ENCODE measurements around the gene MPRIP. TPM values are rescaled to one million over a fixed set of nuclear protein-coding genes. Genes with fewer than 3 reads are reported as not detected.

The MPRIP gene
- total and polyA plus RNA-seq, 2 donors (not counting 3 experiments of a cell fraction or from before 2014, with no cell fraction given), result 94.6 to 246 TPM

DNA sequence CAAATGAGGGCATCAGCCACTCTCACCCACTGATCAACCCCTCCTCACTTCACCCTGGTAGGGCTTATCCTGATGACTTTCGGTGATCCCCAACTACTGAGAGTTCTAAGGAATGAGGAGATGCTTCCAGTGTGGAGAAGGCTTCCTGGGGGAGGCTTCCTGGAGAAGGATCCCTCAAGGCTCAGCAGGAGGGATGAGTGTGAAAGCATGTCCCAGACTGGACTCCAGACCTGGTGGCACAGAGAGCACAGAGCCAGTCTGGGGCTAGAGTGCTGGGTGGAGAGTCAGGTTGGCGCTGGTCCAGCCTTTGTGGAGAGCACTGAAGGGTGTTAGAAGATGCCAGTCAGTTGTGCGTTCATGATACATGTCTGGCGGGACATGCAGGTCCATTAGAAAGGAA, 110.1 kb downstream of the MPRIP start:
- Histone ChIP-seq H3K36me3 (ENCODE audit: control insufficient read depth in 2 of 2, extremely low read depth in 1 of 2, insufficient read depth in 2 of 2, low read length in 2 of 2) (peaks cover 27 to 48% of the 10 kb centered on the region in 2 experiments), H3K9me3 (replicated peaks; ENCODE audit: control insufficient read depth, insufficient read depth, low read length) (no peaks in the 10 kb centered on the region), H2AFZ (ENCODE audit: low read depth, low read length) (no peak overlapping the region), H3K9me1 (replicated peaks; ENCODE audit: control insufficient read depth, extremely low read depth, insufficient read depth, low read length) (no peaks in the 10 kb centered on the region), H3K9ac (replicated peaks; ENCODE audit: extremely low read depth, insufficient read depth, low read length) (peak overlapping the region; percentile 26), H3K27me3 (ENCODE audit: control insufficient read depth in 2 of 2, insufficient read depth in 2 of 2, low read length in 2 of 2) (no peaks in the 10 kb centered on the region), H3K79me2 (ENCODE audit: control insufficient read depth, insufficient read depth, low read length) (peaks cover 3% of the 10 kb centered on the region), H3K4me3 (replicated peaks in 1 of 3; ENCODE audit: insufficient read depth in 1 of 3, low read depth in 1 of 3, low read length in 3 of 3) (no peak overlapping the region), H3K4me1 (ENCODE audit: control insufficient read depth, extremely low read depth, insufficient read depth, low read length) (peaks cover 24% of the 10 kb centered on the region), H4K20me1 (replicated peaks; ENCODE audit: control insufficient read depth, extremely low read depth, insufficient read depth, low read length) (no peaks in the 10 kb centered on the region), H3K4me2 (ENCODE audit: insufficient read depth, low read length) (peak overlapping the region; percentile 5), H3K27ac (ENCODE audit: insufficient read depth, low read depth, low read length) (peak overlapping the region; percentile 80)
- BruUV-seq (replicated peaks), result no TSS peak
- no peak for FAIRE-seq
- dilution Hi-C loops (cut with MboI; ENCODE audit: extremely low pct_ligation_motif_present, low sequenced_read_pairs) (no loop called here), intact Hi-C loops (cut with micrococcal nuclease) (loop anchor here (1.0 kb wide), 1 partner anchor 39 kb away; no protein-coding TSS in a partner anchor)
- CTCF ChIA-PET, result interaction anchor here (0.8 to 3.1 kb wide), 3 partner anchors 11 to 152 kb away, joined by 3 to 40 read pairs (median 3); no protein-coding TSS in a partner anchor
- DNase-seq (ENCODE audit: low read depth, low spot score), result peak; percentile 13
- no peak for TF ChIP-seq POLR2AphosphoS5 (IDR thresholded peaks at IDR 0.05; ENCODE audit: insufficient read depth, low read depth, low read length)
- TF ChIP-seq FOS (IDR thresholded peaks at IDR 0.05; ENCODE audit: borderline replicate concordance, insufficient read depth, low read length), result no peak
- no peak for TF ChIP-seq GATA2 (IDR thresholded peaks at IDR 0.05; ENCODE audit: insufficient read depth, insufficient read length, low read depth, low read length)
- TF ChIP-seq EZH2 (IDR thresholded peaks at IDR 0.05; ENCODE audit: borderline replicate concordance, low read depth, low read length, severe bottlenecking), result no peak
- TF ChIP-seq POLR2A (IDR thresholded peaks at IDR 0.05; ENCODE audit: low read depth, low read length), result no peak
- no peak for TF ChIP-seq JUN (IDR thresholded peaks at IDR 0.05; ENCODE audit: borderline replicate concordance, insufficient read depth, insufficient read length, low read depth)
- TF ChIP-seq MYC (IDR thresholded peaks at IDR 0.05; ENCODE audit: low read depth, low read length), result no peak
- no peak for TF ChIP-seq CTCF (IDR thresholded peaks at IDR 0.05; ENCODE audit: extremely low read depth in 1 of 2, insufficient read depth in 1 of 2, low read depth in 1 of 2, low read length in 2 of 2)
- TF ChIP-seq, protein P1, sequence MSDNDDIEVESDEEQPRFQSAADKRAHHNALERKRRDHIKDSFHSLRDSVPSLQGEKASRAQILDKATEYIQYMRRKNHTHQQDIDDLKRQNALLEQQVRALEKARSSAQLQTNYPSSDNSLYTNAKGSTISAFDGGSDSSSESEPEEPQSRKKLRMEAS (IDR thresholded peaks at IDR 0.05; ENCODE audit: insufficient read depth, insufficient read length), result no peak
- POLR2A ChIA-PET, result no interaction called here

Measured in endothelial cell of umbilical vein (primary cell).